Adrenal gland (tissue), 5 donors: ENCODE measurements around the gene RNASE12.

Experiments used
- CTCF ChIP-seq, 6 experiments: fragments of 450-650 bp in 4 of 6; fragments of 200-600 bp in 2 of 6; sonication (generic) in 1 of 6; IDR thresholded peaks; 1 replicate in 5 of 6; 2 replicates in 1 of 6; pipeline versions ENCODE4 v1.5.1 to v1.8.0; 2016 to 2021; ENCODE audit warnings: antibody characterized with exemption in 6 of 6, mild to moderate bottlenecking in 2 of 6, moderate library complexity in 1 of 6
- POLR2A ChIP-seq, 2 donors: fragments of 450-650 bp; IDR thresholded peaks; one replicate each; pipeline ENCODE4 v1.6.1; 2017; ENCODE audit warnings: antibody characterized with exemption in 2 of 2, mild to moderate bottlenecking in 2 of 2, moderate library complexity in 1 of 2
- donor health status: DM: no; HTN: no; CAD: no.

- TF ChIP-seq CTCF (IDR thresholded peaks at IDR 0.05) (no peak), POLR2A (IDR thresholded peaks at IDR 0.05) (no peak)
These were observed 22.1 kb downstream of the RNASE12 start for GRCh38 chr14:20569066-20569465.
